Mucosa of descending colon (tissue), 3 donors: ENCODE results near the gene SYNE2. TPM values are rescaled to one million over a fixed set of nuclear protein-coding genes. Genes with fewer than 3 reads are reported as not detected.

Experiments
- ATAC-seq: fragments of 200-7000 bp; cut with Tn5 transposase; one replicate; pipeline ENCODE4 v1.9.1; 2020; ENCODE audit warnings: mild to moderate bottlenecking, moderate library complexity
- DNase-seq, 3 donors: peaks; one replicate each; pipeline ENCODE4 v3.0.0-alpha.2; 2020
- H3K36me3 ChIP-seq: fragments of 200-600 bp; one replicate; pipeline ENCODE4 v1.8.0; 2021; ENCODE audit warnings: low read depth, mild to moderate bottlenecking
- H3K4me1 ChIP-seq: fragments of 200-600 bp; one replicate; pipeline ENCODE4 v1.8.0; 2021; ENCODE audit warnings: low read depth, mild to moderate bottlenecking
- H3K4me3 ChIP-seq: fragments of 200-600 bp; one replicate; pipeline ENCODE4 v1.8.0; 2021; ENCODE audit warnings: mild to moderate bottlenecking
- H3K9me3 ChIP-seq: fragments of 200-600 bp; one replicate; pipeline ENCODE4 v1.8.0; 2021; ENCODE audit warnings: mild to moderate bottlenecking
- intact Hi-C, 2 donors: fragments of 100-400 bp; cut with DNase I in 1 of 2; cut with micrococcal nuclease in 1 of 2; formaldehyde crosslinking; loops; one replicate each; pipeline versions ENCODE4 v1.11.0 to v1.11.1; 2022; cut with DNase I, micrococcal nuclease
- total RNA-seq, 3 donors: library from RNA; stranded (reverse); fragmentation: NEBNext Ultra II Directional in 2 of 3; extraction: Animal tissue kit (Norgen Biotek cat#: 25700) in 2 of 3; gene quantifications; one replicate each; pipeline versions ENCODE4 v1.2.1 to v1.2.4, GENCODE V29; 2021 to 2023
- TF ChIP-seq, protein P1 (sequence below): fragments of 200-600 bp; IDR thresholded peaks from one replicate; pipeline ENCODE4 v1.8.0; 2022; ENCODE audit warnings: antibody characterized with exemption, mild to moderate bottlenecking
- donor health status: DM: no; HTN: no; CAD: no; lungs with moderate emphysema.
- donor health status: DM: no; HTN: no; CAD: no.
- donor health status: DM: no; HTN: yes; CAD: no.

Gene SYNE2
- total RNA-seq, 3 donors from 2014 or later, result 104 to 215 (median 174) TPM

DNA sequence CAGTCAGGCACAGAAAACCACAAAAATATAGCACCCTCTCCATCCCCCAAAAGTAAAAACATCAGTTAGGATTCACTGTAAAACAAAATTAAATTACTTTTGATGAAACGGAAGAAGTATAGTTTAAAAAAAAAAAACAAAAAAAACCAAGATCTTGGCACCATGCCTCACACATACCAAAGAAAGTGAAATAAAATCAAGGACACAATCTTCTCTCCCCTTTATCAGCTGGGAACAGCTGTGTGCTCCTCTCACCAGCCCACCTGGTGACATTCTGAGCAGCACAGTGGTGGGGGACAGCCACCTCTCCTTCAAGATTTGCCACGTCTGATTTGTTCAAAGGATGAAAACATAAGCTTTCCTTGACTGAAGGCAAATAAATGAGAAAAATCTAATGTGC is 385.8 kb downstream of the SYNE2 start:
- DNase-seq (no peak), ATAC-seq (no peak)
- H3K4me1 ChIP-seq, result no peaks in the 10 kb centered on the region
- TF ChIP-seq, protein P1, sequence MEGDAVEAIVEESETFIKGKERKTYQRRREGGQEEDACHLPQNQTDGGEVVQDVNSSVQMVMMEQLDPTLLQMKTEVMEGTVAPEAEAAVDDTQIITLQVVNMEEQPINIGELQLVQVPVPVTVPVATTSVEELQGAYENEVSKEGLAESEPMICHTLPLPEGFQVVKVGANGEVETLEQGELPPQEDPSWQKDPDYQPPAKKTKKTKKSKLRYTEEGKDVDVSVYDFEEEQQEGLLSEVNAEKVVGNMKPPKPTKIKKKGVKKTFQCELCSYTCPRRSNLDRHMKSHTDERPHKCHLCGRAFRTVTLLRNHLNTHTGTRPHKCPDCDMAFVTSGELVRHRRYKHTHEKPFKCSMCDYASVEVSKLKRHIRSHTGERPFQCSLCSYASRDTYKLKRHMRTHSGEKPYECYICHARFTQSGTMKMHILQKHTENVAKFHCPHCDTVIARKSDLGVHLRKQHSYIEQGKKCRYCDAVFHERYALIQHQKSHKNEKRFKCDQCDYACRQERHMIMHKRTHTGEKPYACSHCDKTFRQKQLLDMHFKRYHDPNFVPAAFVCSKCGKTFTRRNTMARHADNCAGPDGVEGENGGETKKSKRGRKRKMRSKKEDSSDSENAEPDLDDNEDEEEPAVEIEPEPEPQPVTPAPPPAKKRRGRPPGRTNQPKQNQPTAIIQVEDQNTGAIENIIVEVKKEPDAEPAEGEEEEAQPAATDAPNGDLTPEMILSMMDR, result no peak
- no peaks in the 10 kb centered on the region for H3K36me3 ChIP-seq
- no peak overlapping the region for H3K4me3 ChIP-seq
- intact Hi-C loops, result no loop called here
- no peaks in the 10 kb centered on the region for H3K9me3 ChIP-seq

DNA sequence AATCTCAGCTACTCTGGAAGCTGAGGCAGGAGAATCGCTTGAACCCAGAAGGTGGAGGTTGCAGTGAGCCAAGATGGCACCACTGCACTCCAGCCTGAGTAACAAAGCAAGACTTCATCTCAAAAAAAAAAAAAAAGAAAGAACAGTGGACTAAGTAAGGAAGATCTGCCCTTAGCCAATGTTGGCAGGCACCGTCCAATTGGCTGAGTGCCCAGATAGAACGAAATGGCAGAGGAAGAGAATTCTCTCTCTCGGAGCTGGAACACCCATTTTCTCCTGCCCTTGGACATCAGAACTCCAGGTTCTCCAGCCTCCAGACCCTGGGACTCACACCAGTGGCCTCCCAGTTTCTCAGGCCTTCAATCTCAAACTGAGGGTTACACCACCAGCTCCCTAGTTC is 391.5 kb downstream of the SYNE2 start:
- ATAC-seq, result peak; percentile 21
- Histone ChIP-seq H3K9me3 (no peaks in the 10 kb centered on the region), H3K4me3 (no peak overlapping the region), H3K4me1 (no peaks in the 10 kb centered on the region), H3K36me3 (no peaks in the 10 kb centered on the region)
- TF ChIP-seq, protein P1, result no peak
- intact Hi-C loops, result no loop called here
- DNase-seq, result peak in 1 of 3 donors; percentile 54

DNA sequence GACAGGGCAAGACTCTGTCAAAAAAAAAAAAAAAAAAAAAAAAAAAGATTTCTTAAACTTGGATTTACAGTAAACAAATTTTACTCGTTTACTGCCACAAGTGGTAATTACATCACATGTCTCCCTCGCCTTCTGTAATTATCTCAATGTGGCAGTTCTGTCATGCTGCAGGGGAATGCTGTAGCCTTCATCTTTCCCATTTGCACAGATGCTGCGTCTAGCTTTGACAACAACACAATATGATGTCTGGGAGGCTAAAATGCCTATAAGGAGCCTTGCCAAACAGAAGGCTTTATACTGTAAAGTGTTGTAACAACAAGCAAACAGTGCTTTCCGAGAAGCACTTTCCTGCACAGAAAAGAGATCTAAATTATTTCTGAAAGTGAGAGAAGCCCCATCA is 392.7 kb downstream of the SYNE2 start:
- Histone ChIP-seq H3K4me1 (no peaks in the 10 kb centered on the region), H3K9me3 (no peaks in the 10 kb centered on the region), H3K4me3 (no peak overlapping the region), H3K36me3 (no peaks in the 10 kb centered on the region)
- DNase-seq (no peak), ATAC-seq (no peak)
- TF ChIP-seq, protein P1, result no peak
- intact Hi-C loops, result no loop called here

DNA sequence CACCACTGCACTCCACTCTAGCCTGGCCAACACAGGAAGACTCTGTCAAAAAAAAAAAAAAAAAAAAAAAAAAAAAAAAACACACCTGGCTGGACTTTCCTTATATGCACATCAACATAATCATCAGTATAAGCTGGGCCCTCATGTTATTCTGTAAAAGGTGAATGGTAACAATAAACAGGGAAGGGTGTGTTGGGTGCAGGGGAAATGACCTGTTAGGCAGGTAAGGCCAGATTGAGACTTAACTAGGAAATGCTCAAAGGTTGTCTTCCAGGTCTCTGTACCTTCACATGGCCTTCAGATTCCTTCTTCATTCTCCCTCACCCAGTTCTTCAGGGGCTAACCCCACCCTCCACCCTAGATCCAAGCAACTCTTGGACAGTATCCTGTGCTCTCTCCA is 393.9 kb downstream of the SYNE2 start:
- ATAC-seq (peak; percentile 91), DNase-seq (peak in 1 of 3 donors; percentile 56)
- no peaks in the 10 kb centered on the region for H3K9me3 ChIP-seq
- no peaks in the 10 kb centered on the region for H3K36me3 ChIP-seq
- intact Hi-C loops, result no loop called here
- H3K4me1 ChIP-seq, result no peaks in the 10 kb centered on the region
- no peak overlapping the region for H3K4me3 ChIP-seq
- TF ChIP-seq, protein P1, result no peak

DNA sequence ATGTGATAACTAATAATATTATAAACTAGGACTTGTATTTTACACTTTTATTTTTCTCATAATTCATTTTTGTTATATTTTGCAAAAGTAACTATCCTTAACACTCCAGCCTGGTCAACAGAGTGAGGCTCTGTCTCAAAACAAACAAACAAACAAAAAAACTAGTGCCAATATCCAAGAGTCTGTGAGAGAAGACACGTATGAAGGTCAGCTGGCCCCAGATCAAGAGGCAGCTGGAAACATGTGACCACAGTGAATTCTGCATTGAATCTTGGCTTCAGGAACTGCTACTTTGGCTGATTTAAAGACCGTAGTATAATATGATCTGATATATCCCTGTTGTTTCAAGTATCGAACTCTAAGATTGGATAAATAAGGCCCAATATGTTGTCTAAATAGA is 394.4 kb downstream of the SYNE2 start:
- TF ChIP-seq, protein P1, result no peak
- no peaks in the 10 kb centered on the region for H3K36me3 ChIP-seq
- ATAC-seq, result no peak
- H3K4me3 ChIP-seq, result no peak overlapping the region
- no peaks in the 10 kb centered on the region for H3K4me1 ChIP-seq
- no peaks in the 10 kb centered on the region for H3K9me3 ChIP-seq
- intact Hi-C loops, result no loop called here
- no peak for DNase-seq

DNA sequence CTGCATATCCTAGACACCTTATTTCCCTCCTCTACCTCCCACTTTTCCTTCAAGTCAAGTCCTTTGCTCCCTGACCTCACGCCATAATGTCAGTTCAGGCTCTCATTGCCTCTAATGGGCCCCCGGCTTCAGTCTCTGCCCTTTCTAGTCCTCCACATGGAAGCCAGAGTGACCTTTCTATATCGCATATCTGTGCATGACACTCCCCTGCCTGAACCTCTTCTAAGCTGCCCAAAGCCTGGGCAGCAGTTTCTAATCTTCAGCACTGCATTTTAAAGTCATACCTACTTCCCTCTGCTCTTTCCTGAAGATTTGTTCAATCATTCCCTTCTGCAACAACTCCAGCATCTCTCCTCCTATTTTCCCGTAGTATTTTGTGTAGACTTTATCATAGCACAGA is 395.9 kb downstream of the SYNE2 start:
- no peak for DNase-seq
- H3K4me1 ChIP-seq, result no peaks in the 10 kb centered on the region
- H3K36me3 ChIP-seq, result no peaks in the 10 kb centered on the region
- no peak overlapping the region for H3K4me3 ChIP-seq
- ATAC-seq, result no peak
- intact Hi-C loops, result no loop called here
- TF ChIP-seq, protein P1, result no peak
- no peaks in the 10 kb centered on the region for H3K9me3 ChIP-seq
